GM10248 (cell line): Measurements from ENCODE around the gene BPHL.

Experiments used
- CTCF ChIA-PET: fragments of 300-600 bp; sonication (Branson Sonifier 250); formaldehyde crosslinking; extraction: SDS; loops from one replicate; lab custom pipeline; 2021; ENCODE audit warnings: antibody characterized with exemption; lab: Yijun Ruan, JAX
- POLR2A ChIA-PET: fragments of 350-650 bp; sonication (Branson Sonifier 250); formaldehyde crosslinking; extraction: SDS; loops from one replicate; lab custom pipeline; 2020; ENCODE audit warnings: antibody characterized with exemption; lab: Yijun Ruan, JAX
- DNase-seq: peaks from one replicate; pipeline ENCODE4 v3.0.0; 2012; ENCODE audit errors: extremely low spot score
- CTCF ChIP-seq: IDR thresholded peaks from 2 replicates; pipeline ENCODE4 v1.5.1; 2012; ENCODE audit warnings: mild to moderate bottlenecking, low read depth; ENCODE audit errors: extremely low read depth, missing control alignments, control extremely low read depth

Gene BPHL

GRCh38 chr6:3088968-3089367 lies 29.5 kb upstream of the BPHL start:
- POLR2A ChIA-PET: no interaction called here
- no peak for TF ChIP-seq CTCF
- DNase-seq: no peak
- CTCF ChIA-PET: interaction anchor here (1.0 kb wide), 1 partner anchor 163 kb away, joined by 3 read pairs; no protein-coding TSS in a partner anchor

DNA sequence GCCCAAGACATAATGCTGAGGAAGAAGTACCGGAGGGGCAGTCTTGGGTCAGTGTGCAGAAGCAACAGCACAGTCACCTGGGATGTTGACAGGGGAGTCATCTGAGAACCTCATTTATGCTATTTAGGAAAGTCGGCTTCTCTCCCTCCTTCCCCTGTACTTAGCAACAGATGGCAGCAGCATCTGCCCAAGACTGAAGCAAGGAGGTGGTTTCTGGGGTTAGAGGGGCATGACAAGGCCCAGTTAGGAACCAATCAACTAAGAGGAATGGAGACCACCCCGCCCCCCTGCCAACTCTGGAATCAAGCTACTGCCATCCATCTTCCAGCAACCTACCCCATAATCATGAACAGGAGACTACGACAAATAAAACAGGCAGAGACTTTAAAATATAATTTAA lies 28.5 kb upstream of the BPHL start:
- no peak for TF ChIP-seq CTCF
- ChIA-PET CTCF (no interaction called here), POLR2A (no interaction called here)
- DNase-seq: no peak

DNA sequence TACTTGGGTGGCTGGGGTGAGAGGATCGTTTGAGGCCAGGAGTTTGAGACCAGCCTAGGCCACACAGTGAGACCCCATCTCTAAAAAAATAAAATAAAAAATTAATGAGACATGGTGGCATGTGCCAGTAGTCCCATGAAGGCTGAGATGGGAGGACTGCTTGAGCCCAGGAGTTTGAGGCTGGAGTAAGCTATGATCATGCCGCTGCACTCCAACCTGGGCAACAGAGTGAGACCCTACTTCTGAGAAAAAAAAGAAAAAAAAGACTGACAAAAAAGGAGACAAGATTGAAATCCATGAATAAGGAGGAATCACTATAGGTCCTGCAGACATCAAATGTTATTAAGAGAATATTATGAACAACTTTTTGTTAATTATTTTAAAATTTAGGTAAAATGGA lies 23.7 kb upstream of the BPHL start:
- POLR2A ChIA-PET: no interaction called here
- TF ChIP-seq CTCF: no peak
- CTCF ChIA-PET: interaction anchor here (1.4 kb wide), 1 partner anchor 19 kb away, joined by 4 read pairs; no protein-coding TSS in a partner anchor
- no peak for DNase-seq

DNA sequence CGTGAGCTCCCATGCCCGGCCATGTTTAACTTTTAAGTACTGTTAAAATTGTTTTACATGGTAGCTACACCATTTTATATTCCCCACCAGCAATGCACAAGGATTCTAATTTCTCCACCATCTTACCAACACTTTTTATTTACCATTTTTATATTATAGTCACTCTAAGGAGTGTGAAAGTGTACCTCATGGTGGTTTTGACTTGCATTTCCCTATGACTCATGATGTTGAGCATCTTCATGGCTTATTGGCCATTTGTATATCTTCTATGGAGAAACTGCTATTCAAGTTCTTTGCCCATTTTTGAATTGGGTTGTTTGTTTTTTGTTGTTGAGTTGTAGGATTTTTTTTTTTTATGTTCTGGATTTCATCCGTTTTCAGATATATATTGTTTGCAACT lies 15.6 kb upstream of the BPHL start:
- ChIA-PET POLR2A (no interaction called here), CTCF (no interaction called here)
- no peak for DNase-seq
- TF ChIP-seq CTCF: no peak

DNA sequence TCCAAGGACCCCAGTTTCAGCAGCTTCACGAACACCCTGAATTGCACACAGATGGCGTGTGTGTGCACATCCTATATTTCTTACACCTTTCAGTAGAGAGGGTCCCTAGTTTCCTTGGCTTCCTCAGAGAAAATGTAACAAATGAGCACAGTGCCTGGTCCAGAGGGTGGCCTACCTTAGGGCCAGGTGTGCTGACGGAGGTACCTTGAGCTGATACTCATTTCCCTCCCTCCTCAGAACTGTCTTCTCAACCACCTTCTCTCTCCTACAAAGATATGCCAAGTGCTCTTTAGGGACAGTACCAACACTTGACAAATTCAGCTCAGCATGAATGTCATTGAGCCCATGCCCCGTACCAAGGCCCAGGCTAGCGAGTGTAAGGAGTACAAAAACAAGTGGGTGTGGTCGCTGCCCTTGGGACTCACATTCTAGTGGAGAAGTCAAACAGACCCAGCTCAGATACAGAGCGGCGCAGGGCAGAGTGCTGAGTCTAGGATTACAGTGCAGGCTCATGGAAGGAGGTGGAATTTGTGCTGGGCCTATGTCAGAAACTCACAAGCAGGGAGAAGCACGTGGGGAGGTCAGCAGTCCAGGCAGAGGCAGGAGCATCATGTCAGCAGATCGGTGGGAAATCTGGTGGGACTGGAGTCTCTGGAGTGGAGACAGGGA lies 9.6 kb upstream of the BPHL start:
- DNase-seq: no peak
- no peak for TF ChIP-seq CTCF
- ChIA-PET CTCF (interaction anchor here (0.9 to 4.5 kb wide), 4 partner anchors 11 to 143 kb away, joined by 3 to 16 read pairs (median 4); no protein-coding TSS in a partner anchor), POLR2A (interaction anchor here (1.1 kb wide), 1 partner anchor 45 kb away, joined by 4 read pairs; no protein-coding TSS in a partner anchor)

- TF ChIP-seq CTCF: no peak
- ChIA-PET POLR2A (no interaction called here), CTCF (interaction anchor here (2.0 to 4.5 kb wide), 3 partner anchors 8 to 14 kb away, joined by 4 to 16 read pairs (median 6); no protein-coding TSS in a partner anchor)
- no peak for DNase-seq
Measured at GRCh38 chr6:3109761-3110160, 8.8 kb upstream of the BPHL start.

- no peak for TF ChIP-seq CTCF
- no peak for DNase-seq
- ChIA-PET CTCF (interaction anchor here (1.2 kb wide), 1 partner anchor 10 kb away, joined by 3 read pairs; no protein-coding TSS in a partner anchor), POLR2A (no interaction called here)
Measured at GRCh38 chr6:3114377-3114776, 4.1 kb upstream of the BPHL start.
